GM12873 (cell line): Measurements from ENCODE around the gene HMCN1.

ENCODE experiments used
- TF ChIP-seq, protein P1 (sequence below): IDR thresholded peaks from 2 replicates; pipeline ENCODE4 v1.5.1; 2012; ENCODE audit warnings: low read depth, mild to moderate bottlenecking, moderate library complexity, low read length, control low read depth; ENCODE audit not compliant: insufficient read depth; ENCODE audit errors: missing control alignments

HMCN1 gene

DNA sequence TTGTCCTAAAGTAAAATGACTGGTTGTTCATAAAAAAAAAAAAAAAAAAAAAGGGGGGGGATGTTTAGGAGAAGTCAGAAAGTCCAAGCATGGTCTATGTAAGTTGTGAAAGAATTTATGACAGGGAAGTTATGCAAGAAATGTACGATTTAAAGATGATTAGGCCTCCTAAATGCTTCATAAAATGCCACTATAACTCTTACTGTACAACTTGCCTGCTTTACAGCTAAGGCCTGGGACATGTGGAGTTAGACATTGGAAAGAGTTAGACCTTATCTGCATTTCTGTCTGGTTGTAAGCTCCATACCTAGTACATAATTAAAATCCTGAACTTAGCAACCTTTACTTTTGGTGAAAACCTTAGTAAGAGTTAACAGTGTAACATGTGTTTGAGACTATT is 490.9 kb downstream of the HMCN1 start:
- TF ChIP-seq, protein P1, sequence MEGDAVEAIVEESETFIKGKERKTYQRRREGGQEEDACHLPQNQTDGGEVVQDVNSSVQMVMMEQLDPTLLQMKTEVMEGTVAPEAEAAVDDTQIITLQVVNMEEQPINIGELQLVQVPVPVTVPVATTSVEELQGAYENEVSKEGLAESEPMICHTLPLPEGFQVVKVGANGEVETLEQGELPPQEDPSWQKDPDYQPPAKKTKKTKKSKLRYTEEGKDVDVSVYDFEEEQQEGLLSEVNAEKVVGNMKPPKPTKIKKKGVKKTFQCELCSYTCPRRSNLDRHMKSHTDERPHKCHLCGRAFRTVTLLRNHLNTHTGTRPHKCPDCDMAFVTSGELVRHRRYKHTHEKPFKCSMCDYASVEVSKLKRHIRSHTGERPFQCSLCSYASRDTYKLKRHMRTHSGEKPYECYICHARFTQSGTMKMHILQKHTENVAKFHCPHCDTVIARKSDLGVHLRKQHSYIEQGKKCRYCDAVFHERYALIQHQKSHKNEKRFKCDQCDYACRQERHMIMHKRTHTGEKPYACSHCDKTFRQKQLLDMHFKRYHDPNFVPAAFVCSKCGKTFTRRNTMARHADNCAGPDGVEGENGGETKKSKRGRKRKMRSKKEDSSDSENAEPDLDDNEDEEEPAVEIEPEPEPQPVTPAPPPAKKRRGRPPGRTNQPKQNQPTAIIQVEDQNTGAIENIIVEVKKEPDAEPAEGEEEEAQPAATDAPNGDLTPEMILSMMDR: no peak

DNA sequence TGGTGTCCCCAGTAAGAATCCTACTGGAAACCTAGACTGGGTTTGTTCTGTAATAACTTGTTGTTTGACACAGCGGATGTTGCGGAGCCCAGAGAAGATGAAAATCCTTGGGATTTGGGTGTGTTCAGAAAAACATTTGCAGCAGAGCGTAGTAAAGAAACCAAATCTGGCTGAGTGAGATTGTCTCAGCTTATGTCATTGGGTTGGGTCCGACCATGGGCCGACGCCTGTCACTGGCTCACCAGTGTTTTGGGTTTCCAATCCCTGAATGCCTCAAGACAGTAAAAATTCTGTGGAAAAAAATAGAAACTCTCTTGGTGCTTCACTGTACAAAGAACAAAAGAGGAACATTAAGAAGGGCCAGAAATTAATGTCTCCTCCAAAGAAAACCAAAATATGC is 494.6 kb downstream of the HMCN1 start:
- TF ChIP-seq, protein P1: no peak

DNA sequence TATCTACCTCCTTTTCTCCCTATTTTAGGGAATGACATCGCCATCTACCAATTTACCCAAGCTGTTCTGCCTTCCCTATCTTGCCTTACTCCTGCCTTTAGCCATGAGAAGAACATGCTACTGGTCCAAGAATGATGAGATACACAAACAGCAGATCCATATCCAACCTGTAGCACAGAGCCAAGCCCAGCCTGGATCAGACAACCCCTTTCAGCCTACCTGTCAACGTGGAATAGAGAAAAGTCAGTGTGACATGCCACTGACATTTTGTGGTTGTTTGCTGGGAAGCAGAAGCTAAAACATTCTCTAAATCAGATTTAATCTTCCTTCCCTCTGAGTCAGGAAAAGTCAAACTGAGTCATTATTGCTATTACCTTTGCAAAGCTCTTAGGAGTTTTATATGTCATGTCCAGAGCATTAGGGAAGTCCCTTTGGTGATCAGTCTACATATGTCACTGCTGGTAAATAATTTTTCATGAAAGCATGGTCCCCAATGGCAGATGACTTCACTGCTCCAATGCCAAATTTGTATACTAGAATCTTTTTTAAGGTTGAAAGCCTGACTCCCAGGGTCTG is 497.8 kb downstream of the HMCN1 start:
- TF ChIP-seq, protein P1: no peak

- TF ChIP-seq, protein P1: no peak
Observed at GRCh38 chr1:186234976-186235686, 500.9 kb downstream of the HMCN1 start.

DNA sequence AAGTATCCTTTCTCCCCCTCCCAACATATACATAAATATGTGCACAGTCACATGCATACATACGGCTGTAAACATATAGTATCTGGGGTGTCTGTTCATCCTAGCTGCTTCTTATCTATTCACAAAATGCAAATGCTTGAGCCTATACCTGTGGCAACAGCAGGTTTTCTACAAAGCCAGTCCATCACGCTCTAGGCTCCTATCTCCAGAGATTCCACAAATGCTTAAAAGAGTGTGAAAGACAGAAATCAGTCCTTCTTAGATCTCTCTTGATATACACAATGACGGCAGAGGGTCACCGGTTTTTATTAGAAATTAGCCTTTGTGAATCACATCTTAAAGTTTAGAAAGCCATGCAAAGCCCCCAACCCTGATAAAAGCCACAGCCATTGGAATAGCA is 501.5 kb downstream of the HMCN1 start:
- TF ChIP-seq, protein P1: no peak

GRCh38 chr1:186236921-186237320 is 502.7 kb downstream of the HMCN1 start:
- TF ChIP-seq, protein P1: no peak

DNA sequence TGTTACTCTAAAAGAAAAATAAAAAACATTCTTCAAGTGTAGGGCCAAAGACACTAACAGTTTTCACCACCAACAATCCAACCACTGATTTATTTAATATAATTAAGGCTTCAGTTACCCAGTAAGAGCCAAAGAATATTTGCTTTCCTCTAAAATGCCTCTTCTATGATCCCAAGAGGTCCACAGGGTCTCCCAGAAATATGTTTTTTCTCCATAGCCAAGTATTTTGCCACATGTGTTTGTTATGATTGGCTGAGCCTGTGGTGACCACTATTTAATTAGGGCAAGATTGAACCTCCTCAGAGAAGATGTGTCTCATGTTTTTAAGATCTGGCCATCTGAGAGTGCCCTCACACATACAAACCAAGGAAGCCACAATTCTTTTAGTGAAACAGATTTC is 505.0 kb downstream of the HMCN1 start:
- TF ChIP-seq, protein P1: no peak
